GM19351 (cell line): ENCODE results near the gene DISC1.

Experiments used
- ATAC-seq: cut with Tn5 transposase; IDR thresholded peaks from one replicate; pipeline ENCODE4 v1.9.1; 2021; ENCODE audit warnings: mild to moderate bottlenecking, moderate library complexity; ENCODE audit not compliant: unreplicated experiment

Gene DISC1

DNA sequence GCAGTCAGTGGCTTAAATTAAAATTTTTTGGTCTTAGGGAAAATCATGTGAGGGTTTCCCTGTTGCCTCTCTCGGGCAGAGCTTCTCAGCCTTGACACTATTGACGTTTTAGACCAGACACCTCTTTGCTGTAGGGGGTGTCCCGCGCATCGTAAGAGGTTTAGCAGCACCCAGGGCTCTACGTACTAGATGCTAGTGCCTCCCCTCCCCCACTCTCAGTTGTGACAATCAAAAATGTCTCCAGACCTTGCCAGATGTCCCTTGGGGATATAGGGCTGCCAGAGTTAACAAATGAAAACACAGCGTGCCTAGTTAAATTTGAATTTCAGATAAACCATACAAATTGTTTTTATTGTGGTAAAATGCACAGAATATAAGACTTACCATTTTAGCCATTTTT, 293.3 kb downstream of the DISC1 start:
- no peak for ATAC-seq

DNA sequence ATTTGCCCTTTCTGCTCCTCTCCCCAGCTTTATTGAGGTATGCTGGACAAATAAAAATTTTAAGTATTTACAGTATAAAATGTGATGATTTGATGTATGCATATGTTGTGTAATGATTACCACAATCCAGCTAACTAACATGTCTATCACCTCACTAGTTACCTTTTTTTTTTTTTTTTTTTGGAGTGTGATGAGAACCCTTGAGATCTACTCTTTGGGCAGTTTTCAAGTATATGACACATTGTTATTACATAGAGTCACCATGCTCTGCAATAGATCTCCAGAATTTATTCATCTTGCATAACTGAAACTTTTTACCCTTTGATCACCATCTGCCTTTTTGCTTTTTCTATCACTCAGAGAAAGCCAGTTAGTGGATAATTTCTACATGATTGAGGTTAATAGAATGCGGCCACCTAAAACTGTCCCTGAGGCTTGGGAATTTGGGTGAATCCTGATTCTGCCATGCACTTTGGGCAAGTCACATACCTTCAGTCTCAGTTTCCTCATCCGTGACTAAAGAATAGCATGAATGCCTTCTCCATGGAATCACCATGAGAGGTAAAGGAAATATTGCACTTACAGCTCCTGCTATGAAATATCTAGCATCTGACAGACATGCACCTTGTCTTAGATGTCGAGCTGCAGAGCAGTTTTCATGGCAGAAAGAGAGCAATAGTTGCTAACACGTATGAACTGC, 295.2 kb downstream of the DISC1 start:
- no peak for ATAC-seq

DNA sequence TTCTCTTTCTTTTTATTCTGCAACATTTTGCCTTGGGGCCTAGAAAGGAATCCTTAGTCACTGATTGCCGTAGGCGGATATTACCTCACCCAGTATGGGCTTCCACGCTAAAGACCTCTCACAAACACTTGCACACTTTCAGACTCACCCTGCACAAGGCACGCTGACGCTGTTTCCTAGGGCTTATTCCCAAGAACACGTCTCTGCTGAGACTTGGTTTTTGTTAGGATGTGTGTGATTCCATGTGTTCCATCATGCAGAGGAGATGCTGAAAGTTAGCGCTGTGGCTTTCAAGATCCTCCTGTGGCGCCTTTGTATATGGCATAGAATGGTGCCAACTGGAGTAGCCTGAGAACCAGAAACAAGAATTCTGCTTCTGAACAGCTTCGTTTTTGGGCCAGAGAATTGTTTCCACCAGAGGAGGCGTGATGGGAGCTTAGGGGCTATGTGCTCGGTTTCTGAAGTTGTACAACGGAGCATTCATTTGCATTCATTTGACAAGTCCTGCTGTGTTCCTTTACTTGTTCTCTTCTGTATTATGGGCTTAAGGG, 297.0 kb downstream of the DISC1 start:
- ATAC-seq, result no peak

DNA sequence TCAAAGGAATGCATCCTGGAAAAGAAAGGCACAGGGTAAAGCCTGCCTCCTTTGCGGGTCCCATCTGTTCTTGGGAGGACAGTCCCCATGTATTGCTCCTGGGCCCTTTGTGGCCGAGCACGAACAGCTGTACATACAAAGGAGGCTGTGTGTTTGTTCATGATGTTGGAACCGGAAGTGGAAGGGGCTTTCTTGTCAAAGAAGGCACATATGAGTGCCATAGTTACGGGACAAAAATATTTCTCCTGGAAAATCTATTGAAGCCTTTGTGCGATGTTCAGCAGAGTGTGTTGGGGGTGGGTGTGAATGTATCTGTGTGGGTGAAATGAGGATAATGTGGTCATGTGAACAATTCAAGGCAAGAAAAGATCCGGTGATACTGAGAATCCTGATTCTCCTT, 297.6 kb downstream of the DISC1 start:
- ATAC-seq, result no peak

DNA sequence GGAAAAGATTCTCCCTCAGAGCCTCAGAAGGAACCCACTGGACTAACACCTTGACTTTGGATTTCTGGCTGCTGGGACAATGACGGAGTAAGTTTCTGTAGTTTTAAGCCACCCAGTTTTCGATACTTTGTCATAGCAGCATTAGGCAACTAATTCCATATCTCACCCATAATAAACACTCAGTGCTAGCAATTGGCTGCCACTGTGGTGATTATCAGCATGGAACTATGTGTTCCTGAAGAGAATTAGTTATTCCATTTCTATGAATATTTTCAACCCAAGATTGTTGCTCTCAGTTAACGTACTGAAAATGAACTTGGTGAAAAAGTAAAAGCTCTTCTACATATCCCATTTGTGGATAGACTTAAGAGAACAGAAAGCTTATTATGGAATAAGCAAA, 299.3 kb downstream of the DISC1 start:
- no peak for ATAC-seq

DNA sequence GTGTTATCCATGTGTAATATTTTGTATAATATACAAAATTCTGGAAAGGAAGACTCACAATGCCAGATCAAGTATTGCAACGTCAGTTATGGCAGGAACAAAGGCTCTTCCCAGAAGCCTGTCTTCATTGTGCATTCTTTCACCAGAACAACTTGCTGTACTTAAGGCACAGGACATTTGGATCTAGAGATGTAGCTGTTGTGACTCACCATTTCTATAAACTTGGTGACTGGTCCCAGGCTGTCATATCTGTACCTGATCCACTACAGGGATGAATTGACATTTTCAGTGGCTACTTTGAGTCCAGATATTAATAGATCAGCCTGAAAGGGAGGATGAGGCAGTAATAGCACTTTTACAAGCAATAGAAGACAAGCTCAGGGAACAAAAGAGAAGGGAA, 299.8 kb downstream of the DISC1 start:
- ATAC-seq, result no peak

DNA sequence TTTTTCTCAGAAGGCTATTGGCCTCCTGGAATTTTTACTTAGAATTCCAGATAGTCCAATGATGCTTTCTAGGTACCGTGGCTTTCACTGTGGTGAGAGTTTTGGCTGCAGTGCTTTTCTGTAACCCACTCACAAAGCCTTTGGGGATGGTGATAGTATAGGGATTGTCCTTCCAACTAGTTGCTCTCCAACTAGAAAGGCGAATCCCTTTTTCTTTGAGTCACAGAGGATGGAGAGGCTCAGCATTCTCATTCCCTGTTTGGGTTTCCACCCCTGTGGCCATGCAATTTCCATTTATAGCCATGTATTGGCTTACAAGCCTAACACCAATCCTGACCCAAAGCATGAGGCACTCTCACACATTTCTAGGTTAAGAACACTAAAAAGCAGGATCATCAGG, 300.3 kb downstream of the DISC1 start:
- no peak for ATAC-seq

DNA sequence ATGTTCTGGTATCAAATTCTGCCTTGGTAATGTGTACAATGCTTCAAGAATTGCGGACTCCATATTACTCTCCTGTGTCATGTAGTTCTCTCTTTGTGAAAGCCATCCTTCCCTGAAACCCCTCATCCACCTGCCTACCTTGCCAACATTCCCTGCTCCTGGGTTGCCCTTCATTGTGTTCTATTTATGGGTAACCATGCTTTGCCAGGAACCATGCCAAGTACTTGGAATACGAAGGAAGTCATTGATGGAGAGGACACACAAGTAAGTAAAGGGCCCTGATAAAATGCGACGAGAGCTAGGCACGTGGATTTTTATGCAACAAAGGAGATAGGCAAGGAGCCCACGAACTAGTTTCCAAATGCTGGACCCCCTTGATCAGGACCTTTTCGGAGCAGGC, 300.8 kb downstream of the DISC1 start:
- no peak for ATAC-seq

DNA sequence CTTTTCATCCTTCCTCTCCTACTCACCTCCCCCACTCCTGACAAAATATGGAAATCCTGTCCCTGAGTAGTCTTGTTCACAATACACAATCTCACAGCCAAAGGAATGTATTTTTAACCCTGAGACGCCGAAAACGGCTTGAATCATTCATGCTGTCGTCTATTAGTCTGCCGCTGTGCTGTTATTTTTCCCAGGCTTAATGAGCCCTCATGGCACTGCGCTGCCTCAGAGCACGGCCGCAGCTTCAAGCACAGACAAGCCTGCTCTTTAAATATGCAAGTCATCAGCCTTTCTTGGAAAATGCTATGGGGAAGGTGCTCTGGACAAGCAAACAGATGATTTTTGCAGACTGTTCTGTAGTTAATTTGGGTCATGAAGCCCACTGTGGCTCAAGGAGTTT, 302.7 kb downstream of the DISC1 start:
- ATAC-seq, result no peak

DNA sequence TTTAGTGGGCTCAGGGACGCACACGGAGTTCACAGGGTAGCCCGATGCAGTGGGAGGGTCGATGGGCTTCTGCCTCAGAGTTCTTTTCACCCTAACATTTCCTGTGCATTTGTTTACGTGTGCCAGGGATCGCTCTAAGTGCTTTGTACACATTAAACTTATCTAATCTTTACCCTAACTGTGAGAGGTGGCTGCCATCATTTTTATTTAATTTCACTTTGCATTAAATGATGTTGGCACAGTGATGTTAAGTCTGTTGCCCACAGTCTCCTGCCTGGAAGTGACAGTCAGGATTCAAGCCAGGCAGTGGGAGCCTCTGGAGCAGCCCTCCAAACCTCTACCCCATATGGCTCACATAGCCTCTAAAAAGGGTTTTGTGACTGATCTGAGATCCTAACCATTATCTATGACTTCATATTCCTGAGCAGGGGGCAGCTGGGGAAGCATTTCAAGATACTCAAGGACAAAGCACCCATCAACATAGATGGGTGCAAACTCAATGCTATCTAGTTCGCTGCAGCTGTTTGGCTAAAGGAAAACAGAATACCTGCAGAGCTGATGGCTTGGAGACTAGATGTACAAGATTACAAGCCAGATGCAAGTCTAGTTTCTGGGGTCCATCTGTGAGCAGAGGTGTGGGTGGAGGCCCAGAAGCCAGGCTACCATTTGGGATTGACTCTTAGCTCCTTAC, 303.8 kb downstream of the DISC1 start:
- no peak for ATAC-seq

DNA sequence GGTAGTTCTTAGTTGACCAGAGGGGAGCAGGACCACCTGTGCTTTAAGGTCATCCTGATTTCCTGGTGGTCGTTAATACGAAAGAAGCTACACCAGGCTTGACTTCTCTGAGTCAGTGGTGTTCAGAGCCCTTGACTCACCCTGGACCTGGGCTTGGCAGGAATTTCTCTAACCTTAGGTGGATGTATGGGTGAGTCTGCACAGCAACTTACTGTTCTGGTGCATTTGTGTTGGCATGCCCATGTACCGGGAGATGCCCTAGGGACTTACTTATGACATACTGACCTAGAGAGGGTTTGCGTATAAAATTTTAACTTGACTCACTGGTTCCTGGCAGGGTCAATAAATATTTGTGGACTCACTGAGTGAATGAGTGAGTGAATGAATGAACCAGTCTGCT, 304.6 kb downstream of the DISC1 start:
- ATAC-seq, result no peak

DNA sequence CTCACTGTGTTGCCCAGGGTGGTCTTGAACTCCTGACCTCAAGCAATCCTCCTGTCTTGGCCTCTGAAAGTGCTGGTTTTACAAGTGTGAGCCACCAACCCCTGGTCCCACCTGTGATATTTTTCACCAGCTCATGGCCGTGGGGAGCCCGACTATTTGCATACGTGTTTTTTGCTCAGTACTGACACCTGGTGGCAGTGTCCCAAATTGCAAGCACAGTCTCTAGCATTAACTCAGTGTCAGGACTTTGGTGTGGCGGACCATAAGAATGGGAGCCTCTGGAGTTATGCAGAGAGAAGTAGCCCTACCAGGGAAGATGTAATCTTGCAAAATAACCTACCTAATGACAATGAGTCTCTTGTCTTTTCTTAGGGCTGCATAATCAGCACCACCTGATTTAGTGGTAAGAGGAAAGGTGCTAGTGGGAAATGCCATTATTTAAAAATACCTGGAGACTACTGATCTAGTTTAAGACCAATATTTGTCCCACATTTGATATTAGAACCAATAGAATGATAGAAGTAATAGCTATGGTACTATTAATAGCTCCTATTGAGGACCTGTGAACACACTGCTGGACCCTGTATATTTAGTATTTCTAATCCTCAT, 305.4 kb downstream of the DISC1 start:
- ATAC-seq, result peak; percentile 54

DNA sequence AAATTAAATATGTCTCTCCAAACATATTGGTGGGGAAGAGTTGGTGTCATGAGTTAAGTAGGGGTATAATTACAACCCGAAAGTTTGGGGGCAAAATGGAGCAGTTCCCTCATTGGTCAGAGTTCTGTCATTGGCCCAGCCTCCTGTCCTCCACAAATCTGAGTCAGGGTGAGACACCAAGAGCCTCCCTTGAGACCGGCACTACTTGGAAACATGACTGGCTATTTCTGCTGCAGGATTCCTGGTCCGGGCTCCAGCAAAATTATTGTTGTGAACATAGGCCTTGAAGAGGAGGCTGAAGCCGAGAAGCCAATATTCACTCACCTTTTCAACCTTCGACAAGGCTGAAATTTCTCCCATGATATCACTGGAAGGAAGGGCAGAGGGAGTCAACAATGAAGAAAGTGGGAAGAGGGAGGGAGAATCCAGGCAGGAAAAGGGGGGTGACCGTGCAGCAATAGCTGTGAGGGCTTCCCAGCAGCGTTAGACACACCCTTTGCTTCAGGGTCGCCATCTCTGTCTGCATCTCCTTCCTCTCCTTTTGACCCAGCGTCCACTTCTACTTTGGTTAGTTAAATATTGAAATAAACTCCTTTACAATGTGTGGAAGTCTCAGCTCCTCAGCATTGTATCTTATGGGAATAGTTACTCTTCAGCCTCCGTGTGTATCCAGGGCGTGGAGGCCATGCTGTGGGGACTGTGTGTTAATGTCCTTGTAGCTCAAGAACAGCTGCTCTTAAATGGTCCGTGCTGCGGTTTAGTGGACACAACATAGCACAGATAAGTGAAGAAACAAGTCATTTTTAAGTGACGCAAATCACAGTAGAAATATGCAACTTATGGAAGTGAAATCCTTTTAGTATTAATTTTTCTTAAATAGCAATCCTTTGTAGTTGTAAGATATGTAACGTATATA, 307.4 kb downstream of the DISC1 start:
- no peak for ATAC-seq

DNA sequence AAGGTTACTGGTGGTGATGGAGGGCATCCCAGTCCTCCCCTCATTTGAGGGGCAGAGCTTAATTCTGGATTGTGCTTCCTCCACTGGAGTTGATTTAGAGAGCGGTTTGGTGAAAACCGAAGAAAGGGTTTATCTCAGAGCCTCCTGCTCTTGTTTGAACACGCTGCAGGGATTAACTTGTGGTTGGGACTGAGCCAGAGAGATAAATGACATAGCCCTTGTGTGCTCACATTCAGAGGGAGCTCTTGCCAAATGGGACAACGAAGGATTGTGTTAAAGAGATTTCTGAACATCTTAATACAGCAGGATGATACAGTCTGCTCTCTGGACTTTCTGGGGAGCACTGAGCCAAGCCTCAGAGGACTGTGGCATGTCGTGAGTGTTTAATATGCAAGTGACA, 308.2 kb downstream of the DISC1 start:
- ATAC-seq, result no peak

DNA sequence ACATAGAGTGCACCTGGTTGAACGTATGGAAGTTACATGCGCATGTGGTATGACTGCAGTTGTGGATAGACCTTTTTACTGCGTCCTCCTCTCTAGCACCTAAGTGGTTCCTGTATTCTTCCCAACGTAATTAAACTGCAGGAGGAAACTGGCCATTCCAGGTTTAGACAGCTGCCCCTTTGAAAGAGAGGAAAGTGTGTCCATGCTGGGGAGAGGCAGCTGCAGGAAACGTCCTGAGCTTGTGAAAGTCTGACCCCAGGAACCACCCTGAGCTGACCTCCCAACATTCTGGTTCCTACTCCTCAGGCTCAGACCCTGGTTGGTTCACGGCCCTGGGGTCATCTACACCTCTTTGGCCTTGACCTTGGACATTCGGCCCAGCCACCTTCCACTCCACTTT, 309.3 kb downstream of the DISC1 start:
- ATAC-seq, result no peak

DNA sequence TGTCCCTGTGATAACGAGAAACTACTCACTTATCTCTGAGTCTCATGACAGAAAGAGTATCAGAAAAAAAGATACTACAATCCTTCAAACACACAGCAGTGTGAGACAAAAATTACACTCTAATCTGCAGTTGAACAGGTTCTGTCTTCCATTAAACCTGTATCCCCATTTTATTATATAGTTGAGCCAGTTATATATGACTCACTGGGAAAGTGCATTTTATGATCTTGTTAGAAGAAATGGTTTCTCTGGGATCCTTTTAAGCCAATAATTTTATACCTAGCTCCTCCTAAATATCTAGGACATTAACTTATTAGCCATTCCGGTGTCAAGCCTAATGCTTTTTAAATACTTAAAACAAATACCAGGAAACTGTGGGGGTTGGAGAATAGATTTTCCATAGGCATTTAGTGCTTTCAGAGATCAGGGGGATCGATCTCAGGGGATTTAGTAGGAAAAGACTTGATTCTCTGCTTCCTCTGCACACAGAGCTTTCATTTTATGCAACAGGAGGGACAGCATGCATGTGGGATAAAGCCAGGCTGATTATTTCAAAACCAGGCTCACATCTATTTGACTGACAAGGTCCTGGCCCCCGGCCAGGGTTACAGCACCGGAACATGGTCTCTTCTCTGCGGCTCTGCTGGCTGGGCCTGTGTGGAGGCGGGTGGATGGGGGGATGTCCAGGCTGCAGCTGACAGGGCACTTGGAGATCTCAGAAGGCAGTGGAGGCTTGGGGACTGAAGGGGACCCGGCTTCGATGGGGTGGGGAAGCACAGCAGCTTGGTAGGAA, 310.6 kb downstream of the DISC1 start:
- no peak for ATAC-seq

DNA sequence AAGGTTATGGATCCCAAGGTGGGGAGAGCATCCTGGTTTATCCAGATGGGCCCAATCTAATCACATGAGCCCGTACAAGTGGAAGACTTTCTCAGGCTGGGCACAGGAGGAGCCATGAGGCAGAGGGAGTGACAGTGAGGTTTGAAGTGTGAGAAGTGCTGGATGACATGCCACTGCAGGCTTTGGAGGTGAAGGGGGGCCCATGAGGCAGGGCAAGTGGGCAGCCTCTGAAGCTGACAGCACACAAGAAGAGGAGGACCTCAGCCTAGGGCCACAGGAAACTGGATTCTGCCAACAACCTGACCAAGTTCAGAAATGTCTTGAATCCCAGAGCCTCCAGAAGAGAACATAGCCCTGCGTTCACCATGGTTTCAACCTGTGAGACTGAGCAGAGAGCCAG, 311.6 kb downstream of the DISC1 start:
- no peak for ATAC-seq

DNA sequence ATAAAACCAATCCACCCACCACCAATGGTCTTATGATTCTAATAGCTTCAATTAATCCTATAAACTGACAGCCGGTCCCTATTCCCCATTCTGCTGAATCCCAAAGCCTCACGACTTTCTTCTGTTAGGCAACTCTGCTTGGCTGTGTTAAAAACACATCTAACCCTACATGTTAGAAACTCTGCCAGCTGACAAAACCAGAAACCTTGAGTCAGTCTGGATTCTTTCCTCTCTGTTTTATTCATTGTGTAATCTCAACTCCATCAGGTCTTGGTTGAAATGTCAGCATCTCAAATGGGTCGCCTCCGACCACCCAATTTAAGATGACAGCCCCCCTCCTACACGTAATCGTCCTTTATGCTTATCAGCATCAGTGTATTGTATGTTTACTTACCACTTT, 312.1 kb downstream of the DISC1 start:
- no peak for ATAC-seq

DNA sequence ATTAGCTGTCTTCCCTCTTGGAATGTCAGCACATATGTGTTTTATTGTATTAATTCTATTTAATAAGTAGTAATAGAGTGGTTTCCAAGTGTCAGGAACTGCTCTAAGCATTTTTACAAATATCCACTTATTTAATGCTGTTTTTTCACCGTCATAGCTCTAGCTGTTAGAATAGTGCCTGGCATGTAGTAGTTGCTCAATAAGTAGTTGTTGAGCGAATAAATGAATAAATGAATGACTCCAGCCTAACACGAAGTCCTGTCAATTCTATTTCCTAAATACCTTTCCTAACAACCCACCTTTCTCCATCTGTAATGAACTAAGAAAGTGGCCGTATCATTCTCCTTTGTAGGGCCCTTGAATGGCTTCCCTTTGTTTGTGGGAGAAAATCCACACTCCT, 312.5 kb downstream of the DISC1 start:
- no peak for ATAC-seq

DNA sequence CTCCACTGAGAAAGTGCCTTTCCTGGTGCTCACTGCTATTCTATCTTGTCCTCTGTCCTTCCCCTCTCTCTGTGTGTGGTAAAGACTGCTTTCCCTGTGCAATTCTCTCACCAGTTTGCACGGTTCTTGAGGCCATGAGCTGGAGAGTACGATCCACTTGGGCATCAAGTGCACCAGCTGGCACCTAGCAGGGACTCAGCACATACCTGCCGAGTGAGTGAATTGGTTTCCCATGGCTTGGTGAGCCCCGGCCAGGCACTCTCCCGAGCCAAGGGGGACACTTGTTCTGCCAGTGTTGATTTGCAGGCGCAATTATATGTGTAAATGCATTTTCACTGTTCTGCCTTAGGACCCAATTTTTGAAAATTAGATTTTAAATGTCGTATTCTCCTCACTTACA, 313.5 kb downstream of the DISC1 start:
- ATAC-seq, result no peak
